Stomach smooth muscle (tissue), 2 donors: ENCODE results near the gene OVOL1.

ENCODE experiments used
- H3K27ac ChIP-seq: one replicate; pipeline ENCODE4 v1.7.0; 2013; ENCODE audit warnings: mild to moderate bottlenecking, low read length, inconsistent platforms
- H3K27me3 ChIP-seq, 2 donors: one replicate each; pipeline ENCODE4 v1.7.0; 2013; ENCODE audit warnings: low read length in 2 of 2; ENCODE audit not compliant: insufficient read depth in 2 of 2, control insufficient read depth in 1 of 2
- H3K36me3 ChIP-seq, 2 donors: one replicate each; pipeline ENCODE4 v1.7.0; 2013; ENCODE audit warnings: low read length in 2 of 2; ENCODE audit not compliant: control insufficient read depth in 2 of 2, insufficient read depth in 2 of 2
- H3K4me1 ChIP-seq: one replicate; pipeline ENCODE4 v1.7.0; 2013; ENCODE audit warnings: low read length; ENCODE audit not compliant: control insufficient read depth, insufficient read depth
- H3K4me3 ChIP-seq, 2 donors: one replicate each; pipeline ENCODE4 v1.7.0; 2013; ENCODE audit warnings: low read length in 2 of 2
- H3K9ac ChIP-seq, 2 donors: one replicate each; pipeline ENCODE4 v1.7.0; 2013; ENCODE audit warnings: low read length in 2 of 2, mild to moderate bottlenecking in 1 of 2
- H3K9me3 ChIP-seq, 2 donors: one replicate each; pipeline ENCODE4 v1.7.0; 2013; ENCODE audit warnings: low read length in 2 of 2; ENCODE audit not compliant: control insufficient read depth in 2 of 2
- donor health status: healthy.
- donor health status: Pancreatic carcinoma.

The OVOL1 gene

DNA sequence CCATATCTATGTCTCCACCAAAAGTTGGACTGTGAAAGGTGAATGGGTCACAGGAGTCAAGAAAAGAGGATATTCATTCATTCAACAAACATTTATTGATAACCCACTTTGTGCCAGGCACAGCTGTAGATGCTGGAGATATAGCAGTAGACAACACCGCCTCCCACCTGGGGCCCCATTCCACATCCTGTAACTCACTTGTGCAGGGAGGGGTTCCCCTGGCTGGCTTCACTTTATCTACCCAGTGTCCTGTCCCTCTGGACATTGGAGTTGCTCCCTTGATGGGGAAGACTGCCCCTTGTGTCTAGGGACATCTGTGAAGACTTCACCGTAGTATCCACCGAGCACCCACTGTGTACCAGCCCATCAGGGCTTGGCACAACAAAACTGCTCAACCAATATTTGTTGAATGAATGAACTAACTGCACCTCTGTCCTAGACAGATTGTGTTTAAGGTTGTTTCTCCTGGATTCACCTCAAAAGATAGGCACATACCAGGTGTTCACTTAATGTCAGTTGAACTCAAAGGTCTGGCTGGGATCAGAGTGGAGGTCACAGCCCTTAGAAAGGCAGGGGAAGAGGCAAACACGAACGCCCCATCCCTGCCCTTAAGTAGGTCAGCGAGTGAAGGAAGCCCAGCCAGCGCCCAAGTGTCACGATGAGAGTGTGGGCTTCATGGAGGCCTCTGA is 1.4 kb upstream of the OVOL1 start:
- Histone ChIP-seq H3K27me3 (peaks cover 34 to 41% of the 10 kb centered on the region in 2 donors), H3K9me3 (no peaks in the 10 kb centered on the region), H3K4me1 (peaks cover 27% of the 10 kb centered on the region), H3K36me3 (no peaks in the 10 kb centered on the region), H3K9ac (no peak overlapping the region), H3K4me3 (no peak overlapping the region), H3K27ac (no peak overlapping the region)

DNA sequence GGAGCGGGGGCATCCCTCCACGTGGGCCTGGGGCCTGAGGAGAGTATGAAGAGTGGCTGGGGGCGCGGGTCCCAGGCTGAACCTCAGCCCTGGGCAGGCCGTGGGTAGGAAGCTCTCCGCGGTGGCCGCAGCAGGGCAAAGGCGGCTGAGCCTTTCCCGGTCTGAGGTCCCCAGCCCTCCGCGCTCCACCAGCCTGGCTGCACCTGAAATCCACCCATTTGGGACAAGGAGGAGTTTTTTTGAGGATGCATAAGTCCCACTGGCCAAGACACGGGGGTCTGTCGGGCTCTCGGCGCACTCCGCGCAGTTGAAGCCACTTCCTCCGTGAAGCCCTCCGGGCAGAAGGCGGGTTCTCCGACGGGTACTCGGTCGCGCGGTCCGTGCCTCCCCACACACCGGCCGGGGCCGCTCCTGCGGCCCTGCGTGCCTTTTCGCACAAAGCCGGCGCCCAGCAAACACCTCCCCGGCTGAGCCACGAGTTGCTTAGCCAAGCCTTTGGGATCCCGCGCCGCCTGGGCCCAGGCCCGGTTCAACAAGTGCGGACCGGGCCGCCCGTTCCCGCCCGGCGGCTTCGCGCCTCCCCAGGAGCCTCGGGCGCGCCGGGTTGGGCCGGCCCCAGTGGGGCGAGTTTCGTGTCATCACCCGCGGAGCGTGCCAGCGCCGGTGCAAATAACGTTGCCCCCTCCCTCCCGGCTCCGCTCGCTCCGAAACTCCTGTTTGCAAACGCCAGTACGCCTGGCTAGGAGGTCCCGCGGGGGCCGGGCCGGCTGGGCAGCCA is 666 bp upstream of the OVOL1 start:
- Histone ChIP-seq H3K4me1 (peaks cover 26% of the 10 kb centered on the region), H3K36me3 (no peaks in the 10 kb centered on the region), H3K9ac (no peak overlapping the region), H3K27ac (no peak overlapping the region), H3K9me3 (no peaks in the 10 kb centered on the region), H3K4me3 (peak overlapping the region in 1 of 2 donors; percentile 54), H3K27me3 (peaks cover 34 to 41% of the 10 kb centered on the region in 2 donors)

DNA sequence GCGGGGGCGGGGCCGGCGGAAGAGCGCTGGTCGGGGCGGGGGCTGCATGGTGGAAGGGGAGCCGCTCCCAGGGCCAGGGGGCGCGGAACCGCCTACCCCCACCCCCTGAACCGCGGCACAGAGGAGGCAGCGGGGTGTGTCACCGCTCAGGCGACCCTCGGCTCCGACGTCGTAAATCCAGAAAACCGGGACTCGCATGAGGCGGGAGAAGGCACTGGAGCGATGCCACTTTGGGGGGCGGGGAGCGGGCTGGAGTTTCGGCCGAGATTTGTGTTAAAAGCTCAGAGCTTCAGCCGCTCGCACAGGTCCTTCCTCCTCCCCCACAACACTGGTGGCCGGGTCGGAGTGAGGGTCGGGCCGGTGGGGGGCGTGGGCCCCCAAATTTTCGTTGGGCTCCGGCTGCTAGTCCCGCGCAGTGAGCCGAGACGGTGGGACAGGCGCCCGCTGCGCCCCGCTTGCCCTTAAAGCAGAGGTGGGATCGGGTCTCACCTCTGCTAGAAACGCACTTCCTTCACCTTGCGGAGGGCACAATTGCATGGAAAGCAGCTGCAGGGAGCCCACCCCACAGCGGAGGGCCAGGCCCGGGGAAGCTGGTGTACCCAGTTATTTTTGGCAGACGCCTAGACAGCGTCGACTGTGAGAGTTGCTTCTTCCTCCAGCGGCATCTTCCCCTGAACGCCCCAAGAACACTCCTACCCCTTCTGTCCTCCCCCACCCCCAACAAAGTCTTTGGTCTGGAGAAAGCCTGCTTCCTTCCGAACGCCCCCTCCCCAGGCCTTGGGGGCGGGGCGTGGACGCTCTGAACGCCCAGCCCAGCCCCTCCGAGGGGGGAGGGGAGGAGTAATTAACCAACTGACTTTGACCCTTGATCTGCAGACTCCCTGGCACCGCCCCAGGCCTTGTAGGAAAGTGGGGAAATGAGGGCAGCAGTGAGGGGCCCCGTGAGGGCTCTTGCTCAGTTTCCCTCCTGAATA is 1.1 kb downstream of the OVOL1 start:
- peaks cover 36 to 41% of the 10 kb centered on the region in 2 donors for H3K27me3 ChIP-seq
- no peak overlapping the region for H3K9ac ChIP-seq

DNA sequence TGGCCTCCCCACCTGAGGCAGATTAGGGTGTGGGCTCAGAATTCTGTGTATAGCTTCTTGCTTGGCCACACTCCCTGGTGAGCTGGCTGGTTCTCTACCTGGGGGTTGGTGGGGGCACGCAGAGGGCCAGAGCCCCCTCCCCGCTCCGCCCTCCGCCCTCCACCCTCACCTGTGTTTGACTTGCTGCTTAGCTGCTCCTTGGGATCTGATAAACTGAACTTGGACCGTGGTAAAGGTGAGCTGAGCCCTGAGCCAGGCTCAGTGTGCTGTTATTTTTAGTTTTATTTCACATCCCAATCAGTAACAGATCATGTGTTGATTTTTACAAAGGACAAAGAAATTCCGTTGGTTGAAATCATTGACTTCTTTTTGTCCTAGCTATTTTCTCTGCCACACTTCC is 2.0 kb downstream of the OVOL1 start:
- H3K4me1 ChIP-seq: peaks cover 18% of the 10 kb centered on the region
- no peak overlapping the region for H3K9ac ChIP-seq
- H3K27me3 ChIP-seq: peaks cover 36 to 41% of the 10 kb centered on the region in 2 donors
- H3K9me3 ChIP-seq: no peaks in the 10 kb centered on the region
- no peaks in the 10 kb centered on the region for H3K36me3 ChIP-seq
- H3K4me3 ChIP-seq: no peak overlapping the region
- H3K27ac ChIP-seq: no peak overlapping the region

More for the DNA sequence above, 1.1 kb downstream of the OVOL1 start:
- H3K9me3 ChIP-seq: no peaks in the 10 kb centered on the region
- no peak overlapping the region for H3K27ac ChIP-seq
- H3K36me3 ChIP-seq: no peaks in the 10 kb centered on the region
- H3K4me1 ChIP-seq: peaks cover 18% of the 10 kb centered on the region
- H3K4me3 ChIP-seq: peak overlapping the region in 1 of 2 donors; percentile 44

DNA sequence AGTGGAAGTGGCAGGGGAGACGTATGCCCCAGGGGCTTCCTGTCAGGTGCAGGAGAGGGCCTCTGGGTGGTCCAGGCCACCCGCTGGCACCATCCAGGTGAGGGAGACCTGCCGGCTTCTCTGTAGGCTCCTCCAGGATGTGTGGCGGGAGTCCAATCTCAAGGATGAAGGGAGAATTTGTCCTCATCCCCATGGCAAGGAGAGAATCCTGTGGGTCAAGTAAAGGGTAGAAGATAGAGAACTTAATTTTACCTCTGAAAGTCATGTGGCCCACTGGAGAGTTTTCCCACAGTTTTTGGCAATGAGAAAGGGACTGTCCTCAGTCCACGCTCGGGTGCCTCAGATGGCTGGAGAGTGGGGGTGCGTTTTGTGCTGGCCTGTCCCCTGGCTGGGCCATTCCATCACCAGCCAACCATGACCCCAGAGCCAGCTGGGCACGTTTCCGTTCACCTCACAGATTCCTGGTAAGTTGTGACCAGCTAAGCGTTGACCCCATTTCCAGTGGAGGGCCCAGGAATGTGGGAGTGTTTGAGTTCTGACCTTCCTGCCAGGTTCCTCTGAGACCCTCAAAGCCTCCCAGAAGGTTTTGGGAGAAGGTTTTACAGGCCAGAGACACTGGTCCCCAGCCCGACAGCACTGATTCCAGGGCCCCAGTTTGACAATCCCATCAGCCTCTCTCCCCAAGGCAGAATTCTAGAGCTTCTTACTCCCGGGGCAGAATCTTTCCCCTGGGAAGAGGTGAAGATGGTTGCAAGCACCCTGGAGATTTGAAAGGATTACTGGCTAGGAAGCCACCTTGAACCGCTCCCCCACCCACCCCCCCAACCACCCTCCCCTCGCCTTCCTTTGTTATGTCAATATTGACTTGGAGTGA is 2.6 kb downstream of the OVOL1 start:
- H3K4me3 ChIP-seq: no peak overlapping the region
- no peak overlapping the region for H3K9ac ChIP-seq
- no peaks in the 10 kb centered on the region for H3K9me3 ChIP-seq
- H3K4me1 ChIP-seq: peaks cover 18% of the 10 kb centered on the region
- no peak overlapping the region for H3K27ac ChIP-seq
- H3K27me3 ChIP-seq: peaks cover 32 to 44% of the 10 kb centered on the region in 2 donors
- no peaks in the 10 kb centered on the region for H3K36me3 ChIP-seq

DNA sequence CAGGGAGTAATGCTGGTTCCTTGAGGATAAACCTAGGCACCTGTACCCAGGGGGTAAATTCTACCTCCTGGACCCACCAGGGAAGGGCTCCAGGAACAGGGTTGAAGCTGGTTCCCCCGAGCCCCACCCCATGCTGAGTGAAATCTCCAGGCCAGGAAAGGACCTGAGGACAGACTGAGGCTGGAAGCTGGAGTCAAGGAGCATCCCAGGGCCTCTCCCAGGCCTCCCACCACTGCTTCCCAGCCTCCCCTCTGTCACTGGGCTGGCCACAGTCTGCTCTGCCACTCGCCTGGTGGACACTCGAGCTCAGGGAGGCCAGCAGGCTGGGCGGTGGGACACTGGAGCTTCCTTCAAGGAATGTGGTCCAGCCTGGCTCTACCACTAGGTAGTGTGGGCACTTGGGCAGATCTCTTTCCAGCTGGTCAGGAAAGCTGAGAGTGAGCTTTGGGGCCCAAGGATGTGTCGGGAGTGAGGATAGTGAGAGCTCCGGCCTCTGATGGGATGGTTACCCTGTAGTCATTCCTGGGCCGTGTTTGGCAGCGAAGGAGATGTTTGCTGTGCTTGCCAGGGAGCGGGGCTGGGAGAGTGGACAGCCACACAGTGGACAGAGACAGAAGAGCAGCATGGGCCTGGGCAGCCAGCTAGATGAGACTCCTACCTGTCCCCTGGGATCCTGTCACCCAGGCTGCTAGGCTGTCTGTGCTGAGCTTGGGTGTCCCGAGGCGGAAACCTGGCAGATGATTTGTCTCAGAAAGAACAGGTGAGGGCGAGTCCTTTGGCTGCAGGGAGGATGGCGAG is 3.4 kb downstream of the OVOL1 start:
- Histone ChIP-seq H3K4me3 (no peak overlapping the region), H3K36me3 (no peaks in the 10 kb centered on the region), H3K9me3 (no peaks in the 10 kb centered on the region), H3K27ac (no peak overlapping the region), H3K9ac (no peak overlapping the region), H3K4me1 (peaks cover 16% of the 10 kb centered on the region), H3K27me3 (peaks cover 31 to 38% of the 10 kb centered on the region in 2 donors)

DNA sequence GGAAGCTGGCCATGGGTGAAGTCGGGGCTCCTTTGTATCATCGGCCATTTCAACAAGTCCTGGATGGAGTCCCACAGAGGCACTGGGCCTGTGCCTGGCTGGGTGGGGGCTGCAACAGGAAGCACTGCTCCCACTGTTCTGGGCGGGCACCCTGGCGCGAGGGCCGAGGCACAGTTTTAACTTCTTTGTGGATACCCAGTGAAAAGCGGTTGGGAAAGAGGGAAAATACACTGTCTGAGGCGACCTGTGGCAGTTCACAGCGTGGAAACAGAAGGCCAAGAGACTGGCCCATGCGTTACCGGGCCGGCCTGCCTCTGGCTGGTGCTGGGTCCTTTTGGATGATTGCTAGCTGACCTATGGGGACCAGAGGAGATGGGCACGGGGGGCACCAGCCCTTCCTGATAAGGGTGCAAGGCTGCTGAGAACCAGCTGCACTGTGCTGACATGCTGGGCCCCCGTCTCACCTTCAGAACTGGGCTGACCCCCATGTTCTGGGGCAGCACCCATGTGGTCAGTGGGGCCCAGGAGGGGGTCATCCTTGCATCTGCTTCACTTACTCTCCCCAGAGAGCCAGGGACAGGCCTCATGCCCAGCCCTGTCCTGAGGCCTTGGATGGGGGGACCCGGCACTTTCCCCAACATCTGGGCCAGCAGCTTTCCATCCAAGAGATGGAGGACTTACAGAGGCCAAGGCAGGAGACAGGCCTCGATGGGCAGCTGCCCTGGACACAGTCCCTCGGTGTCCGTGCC is 4.2 kb downstream of the OVOL1 start:
- Histone ChIP-seq H3K4me1 (peaks cover 14% of the 10 kb centered on the region), H3K27me3 (peaks cover 27 to 30% of the 10 kb centered on the region in 2 donors), H3K4me3 (no peak overlapping the region), H3K27ac (no peak overlapping the region), H3K36me3 (no peaks in the 10 kb centered on the region), H3K9me3 (no peaks in the 10 kb centered on the region), H3K9ac (no peak overlapping the region)

DNA sequence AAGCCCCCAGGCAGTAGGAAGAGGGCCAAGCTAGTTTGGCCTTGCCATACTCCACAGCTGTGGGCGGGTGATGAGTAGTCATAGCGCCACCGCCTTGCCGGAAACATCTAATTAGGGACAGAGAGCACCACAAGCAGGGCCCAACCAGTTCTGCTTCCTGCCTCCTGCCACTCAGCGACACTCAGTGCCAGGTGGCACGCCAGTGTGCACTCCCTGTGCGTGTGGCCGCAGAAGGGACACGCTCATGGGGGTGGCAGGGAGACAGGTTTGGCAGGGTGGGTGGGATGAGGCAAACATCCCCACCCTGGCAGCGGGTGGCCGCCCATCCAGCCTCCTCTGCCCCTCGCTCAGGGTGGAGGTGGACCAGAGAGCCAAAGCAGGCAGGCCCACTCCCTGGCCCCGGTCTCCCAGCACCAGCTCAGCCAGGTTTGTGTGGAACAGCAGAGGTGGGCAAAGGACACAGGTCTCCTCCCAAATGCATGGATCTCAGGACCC is 4.9 kb downstream of the OVOL1 start:
- no peak overlapping the region for H3K27ac ChIP-seq
- H3K4me1 ChIP-seq: peaks cover 9% of the 10 kb centered on the region
- no peaks in the 10 kb centered on the region for H3K36me3 ChIP-seq
- H3K27me3 ChIP-seq: peaks cover 24 to 29% of the 10 kb centered on the region in 2 donors
- no peak overlapping the region for H3K4me3 ChIP-seq
- H3K9ac ChIP-seq: no peak overlapping the region
- no peaks in the 10 kb centered on the region for H3K9me3 ChIP-seq

DNA sequence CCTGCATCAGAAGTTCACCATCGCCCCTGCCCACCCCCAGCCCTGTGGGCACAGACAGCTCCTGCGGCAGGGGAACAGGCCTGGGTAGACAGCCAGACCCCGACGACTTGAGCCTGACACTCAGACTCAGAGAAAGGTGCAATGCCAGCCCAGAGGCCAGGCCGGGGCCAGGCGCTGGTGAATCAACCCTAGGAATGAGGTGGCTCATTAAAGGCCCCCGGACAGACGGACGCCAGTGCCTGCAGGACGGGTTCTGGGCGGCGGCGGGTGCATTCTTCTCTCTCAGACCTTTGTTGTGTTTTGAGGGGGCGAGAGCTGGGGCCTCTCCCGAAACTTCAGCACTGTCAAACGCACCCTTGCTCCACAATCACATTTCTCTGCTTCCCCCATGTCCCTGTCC is 5.6 kb downstream of the OVOL1 start:
- no peak overlapping the region for H3K27ac ChIP-seq
- no peaks in the 10 kb centered on the region for H3K36me3 ChIP-seq
- H3K4me3 ChIP-seq: no peak overlapping the region
- H3K4me1 ChIP-seq: peaks cover 5% of the 10 kb centered on the region
- no peak overlapping the region for H3K9ac ChIP-seq
- no peaks in the 10 kb centered on the region for H3K9me3 ChIP-seq
- peaks cover 21 to 31% of the 10 kb centered on the region in 2 donors for H3K27me3 ChIP-seq
